GM04504 (cell line): ENCODE data around the gene PTH1R.
"Not testable (repeated sequence)": the region's sequence is repeated elsewhere in the genome, so short reads cannot be mapped to it uniquely, and the experiment has no call there.

Source experiments
- DNase-seq: peaks from one replicate; pipeline ENCODE4 v3.0.0-alpha.2; 2012; ENCODE audit warnings: low read depth

Gene PTH1R

DNA sequence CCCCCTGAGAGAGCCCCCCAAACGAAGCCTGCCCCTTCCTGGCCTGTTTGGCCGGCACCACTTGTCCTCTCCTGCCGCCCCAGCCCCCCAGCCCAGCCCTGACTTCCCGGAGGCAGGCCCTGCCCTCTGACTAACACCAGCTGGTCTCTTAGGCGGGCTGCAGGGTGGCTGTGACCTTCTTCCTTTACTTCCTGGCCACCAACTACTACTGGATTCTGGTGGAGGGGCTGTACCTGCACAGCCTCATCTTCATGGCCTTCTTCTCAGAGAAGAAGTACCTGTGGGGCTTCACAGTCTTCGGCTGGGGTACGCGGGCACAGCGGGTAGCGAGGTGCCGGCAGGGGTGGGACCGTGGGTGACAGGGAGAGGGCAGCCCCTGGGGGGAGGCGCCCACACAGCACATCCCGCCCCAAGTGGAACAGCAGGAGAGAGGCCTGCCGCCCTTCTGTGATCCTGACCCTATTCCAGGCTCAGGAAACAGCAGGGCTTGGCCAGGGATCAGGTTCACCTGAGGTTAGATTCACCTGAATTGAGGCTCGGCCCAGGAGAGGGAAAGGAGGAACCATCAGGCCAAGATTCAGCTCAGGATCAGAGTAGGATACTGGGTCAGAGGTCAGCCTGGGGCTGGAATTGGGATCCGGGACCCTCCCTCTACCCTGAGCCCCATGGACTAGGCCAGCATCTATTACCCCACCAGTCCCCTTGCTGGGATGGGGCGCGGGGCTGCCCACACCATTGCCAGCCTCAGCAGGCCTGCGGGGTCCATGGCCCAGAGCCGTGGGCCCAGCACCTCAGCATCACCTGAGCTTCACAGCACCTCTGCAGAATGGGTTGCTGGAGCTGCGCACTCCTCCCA, 21.9 kb downstream of the PTH1R start:
- DNase-seq = no peak

DNA sequence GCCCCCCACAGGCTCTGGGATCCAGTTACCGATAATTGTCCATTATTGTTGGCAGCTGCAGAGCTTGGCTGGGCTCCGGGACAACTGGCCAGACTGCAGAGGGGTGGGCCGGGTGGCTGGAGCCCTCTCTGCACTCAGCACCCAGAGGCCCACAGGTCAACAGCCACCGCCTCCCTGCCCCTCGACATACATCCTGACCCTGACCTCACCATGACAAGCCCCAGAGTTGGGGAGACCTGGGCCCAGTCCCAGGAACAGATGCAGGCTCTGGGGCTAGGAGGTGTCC, 22.4 kb downstream of the PTH1R start:
- no peak for DNase-seq

DNA sequence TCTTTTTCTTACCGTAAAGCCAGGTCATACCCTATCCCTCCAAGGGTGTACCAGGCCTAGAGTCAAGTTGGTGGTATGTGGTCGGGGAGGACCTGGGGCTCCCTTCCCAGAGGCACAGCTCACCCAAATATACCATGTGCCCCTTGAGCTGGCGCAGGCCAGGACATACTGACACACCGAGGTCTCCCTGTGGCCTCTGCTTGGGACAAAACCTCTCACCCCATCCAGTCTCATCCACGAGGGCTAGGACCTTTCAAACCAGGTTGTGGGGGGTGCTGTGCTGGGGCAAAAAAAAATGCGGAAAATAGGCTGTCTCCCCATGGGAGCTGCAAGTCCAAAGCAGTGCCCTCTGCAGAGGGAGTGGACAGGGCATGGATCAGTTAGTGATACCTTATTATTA, 22.8 kb downstream of the PTH1R start:
- DNase-seq = no peak

DNA sequence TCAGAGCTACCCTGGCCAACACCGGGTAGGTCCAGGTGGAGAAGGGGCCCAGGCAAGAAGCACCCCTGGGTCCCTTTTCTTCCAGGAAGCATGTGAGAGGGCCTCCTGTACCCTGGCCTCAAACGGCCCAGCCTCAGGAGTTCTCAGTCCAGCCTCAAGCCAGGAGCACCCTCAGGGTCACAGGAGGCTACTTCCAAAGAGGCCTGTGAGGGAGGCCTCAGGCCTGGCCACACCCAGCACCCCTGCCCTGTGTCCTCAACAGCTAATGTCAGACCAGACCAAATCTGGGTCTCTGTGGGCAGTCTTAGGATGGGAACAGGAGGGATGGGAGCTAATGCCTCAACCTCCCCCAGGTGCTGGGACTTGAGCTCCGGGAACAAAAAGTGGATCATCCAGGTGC, 23.5 kb downstream of the PTH1R start:
- no peak for DNase-seq

DNA sequence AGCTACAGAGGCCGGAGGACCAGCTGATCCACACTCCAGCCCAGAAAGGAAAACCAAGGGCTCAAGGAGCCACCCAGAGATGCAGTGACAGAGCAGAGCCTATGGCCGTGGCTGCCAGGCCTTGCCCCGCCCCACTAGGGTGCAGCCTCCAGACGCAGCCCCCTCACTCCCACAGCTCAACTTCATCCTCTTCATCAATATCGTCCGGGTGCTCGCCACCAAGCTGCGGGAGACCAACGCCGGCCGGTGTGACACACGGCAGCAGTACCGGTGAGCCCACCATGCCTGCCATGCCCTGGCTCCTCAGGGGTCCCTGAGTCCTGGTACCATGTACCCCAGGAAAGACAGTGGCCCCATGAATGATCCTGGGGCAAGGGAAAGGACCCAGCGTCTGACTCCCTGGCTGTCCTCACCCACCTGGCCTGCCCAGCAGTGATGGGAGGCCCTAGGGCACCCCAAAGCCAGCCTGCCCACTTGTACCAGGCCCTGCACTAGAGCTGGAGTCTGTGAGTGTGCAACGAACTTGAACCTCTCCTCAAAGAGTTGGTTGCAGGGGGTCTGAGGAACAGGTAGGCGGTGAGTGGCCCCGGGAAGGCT, 24.2 kb downstream of the PTH1R start:
- DNase-seq = no peak

DNA sequence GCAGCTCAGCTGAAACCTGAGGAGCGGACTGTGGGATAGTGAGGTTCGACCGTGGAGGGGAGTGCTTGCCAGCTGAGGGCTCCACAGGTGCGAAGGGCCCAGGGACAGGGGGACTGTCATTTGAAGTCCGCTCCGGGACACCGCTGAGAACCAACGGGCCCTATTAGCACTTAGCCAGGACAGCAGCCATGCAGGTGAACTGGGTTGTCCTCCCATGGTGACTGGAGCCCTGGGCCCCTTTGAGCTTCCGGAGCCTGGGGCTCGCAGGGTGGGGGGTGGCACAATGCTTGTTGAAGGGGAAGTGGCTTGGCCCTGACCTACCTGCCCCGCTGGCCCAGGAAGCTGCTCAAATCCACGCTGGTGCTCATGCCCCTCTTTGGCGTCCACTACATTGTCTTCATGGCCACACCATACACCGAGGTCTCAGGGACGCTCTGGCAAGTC, 24.7 kb downstream of the PTH1R start:
- no peak for DNase-seq

DNA sequence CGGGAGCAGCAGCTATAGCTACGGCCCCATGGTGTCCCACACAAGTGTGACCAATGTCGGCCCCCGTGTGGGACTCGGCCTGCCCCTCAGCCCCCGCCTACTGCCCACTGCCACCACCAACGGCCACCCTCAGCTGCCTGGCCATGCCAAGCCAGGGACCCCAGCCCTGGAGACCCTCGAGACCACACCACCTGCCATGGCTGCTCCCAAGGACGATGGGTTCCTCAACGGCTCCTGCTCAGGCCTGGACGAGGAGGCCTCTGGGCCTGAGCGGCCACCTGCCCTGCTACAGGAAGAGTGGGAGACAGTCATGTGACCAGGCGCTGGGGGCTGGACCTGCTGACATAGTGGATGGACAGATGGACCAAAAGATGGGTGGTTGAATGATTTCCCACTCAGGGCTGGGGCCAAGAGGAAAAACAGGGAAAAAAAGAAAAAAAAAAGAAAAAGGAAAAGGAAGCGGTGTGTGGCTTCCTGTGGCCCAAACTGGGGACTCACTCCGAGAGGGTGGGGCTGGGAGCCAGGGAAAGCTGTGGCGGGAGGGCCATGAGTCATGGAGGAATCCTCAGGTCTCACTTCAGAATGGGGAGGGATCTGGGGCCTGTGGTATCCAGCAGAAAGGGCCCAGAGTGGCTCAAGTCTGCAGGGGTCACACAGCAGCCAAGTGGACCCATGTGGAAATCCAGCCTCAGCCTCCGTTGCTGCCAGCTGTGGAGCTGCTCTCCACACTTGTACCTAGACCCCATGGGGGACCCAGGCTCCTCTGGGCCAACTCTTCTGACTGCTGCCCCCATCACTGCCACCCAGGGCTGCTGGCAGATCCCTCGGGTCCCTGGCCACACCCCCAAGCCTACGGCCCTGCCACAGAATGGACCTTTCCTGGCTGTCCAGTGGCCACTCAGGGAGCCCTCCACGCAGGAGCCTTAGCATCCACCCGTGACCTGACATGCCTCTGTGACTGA, 26.1 kb downstream of the PTH1R start:
- no peak for DNase-seq

DNA sequence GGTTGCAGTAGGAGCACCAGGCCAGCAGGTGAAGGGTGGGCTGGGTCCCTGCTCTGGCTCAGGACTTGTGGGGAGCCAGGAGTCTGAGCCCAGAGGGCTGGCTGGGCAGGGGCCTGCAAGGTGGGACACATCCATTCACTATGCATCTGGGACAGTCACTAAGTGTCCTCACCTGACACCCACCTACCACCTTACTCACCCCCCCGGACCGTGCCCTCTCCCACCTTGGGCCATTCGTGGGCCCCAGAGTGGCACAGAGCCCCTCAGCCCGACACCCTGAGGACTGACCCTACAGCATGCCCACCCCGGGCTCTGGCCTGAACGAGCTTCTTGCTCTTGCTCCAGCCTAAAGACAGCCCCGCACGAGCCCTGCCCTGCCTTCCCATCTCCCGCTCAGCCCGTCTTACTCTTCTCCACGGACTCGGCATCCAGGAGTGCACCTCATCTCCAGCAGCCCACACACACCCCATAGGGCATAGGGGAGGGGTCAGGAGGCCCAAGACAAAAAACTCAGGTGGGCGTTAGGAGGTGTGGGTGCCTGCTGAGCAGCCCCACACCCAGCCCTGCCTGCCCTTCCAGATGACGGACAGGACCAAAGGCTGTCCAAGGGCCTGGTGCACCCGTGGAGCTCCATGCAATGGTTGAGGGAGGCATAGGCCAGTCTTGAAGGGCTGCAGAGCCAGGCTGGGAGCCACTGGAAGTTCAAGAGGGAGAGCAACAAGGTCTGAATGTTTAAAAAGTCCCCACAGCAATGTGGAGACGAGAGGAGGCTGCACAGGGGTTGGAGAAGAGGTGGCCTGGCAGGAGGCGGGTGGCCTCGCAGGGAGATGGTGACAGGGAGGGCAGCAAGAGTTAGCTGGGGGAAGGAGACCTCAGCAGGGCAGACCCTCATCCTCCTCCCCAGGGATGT, 27.0 kb downstream of the PTH1R start:
- DNase-seq = no peak

DNA sequence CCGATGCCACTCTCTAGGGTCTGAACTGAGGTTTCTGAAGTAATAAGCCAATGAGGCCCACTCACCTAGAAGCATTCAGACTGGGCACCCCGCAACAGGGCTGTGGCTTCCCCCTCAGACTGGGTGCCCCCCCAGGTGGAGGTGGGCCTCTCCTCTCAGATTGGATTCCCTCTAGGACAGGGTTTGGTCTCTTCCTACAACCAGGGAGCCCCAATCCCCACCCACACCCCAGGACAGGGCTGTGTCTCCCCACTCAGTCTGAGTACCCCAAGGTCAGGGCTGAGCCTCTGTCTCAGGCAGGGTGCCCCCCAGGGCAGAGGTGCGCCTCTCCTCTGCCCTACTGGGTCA, 27.7 kb downstream of the PTH1R start:
- no peak for DNase-seq

DNA sequence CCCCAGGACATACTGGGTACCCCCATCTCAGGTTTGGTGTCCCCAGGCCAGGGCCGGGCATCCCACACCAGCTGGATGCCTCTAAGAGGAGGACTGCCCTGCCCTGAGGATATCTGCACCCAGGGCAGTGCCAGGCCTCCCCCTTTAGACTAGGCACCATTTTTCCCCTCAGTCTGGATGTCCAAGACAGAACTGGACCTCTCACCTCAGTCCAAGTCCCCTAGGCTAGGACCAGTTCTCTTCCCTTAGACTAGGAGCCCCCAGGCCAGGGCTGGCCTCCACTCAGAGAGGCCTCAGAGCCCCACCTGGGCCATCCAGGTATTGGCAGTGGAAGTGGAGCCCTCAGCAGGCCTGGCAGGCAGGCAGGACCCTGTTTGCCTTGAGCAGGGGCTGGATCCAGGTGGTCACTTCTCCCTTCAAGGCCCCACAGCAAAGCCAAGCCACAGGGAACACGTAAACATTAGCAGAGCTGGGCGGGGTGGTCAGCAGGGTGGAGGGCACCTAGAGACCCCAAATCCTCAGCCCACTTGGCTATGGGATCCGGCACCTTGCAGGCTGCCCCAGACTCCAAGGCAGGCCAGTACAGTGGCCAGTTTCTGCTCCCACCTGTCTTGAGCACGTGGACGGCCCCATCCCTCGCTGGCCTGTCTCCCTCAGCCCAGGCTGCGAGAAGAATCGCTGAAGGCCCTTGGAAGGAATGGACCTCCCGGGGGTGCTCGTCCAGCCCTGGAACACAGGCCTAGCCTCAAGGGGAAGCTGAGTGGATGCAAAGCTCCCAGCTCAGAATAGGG, 28.3 kb downstream of the PTH1R start:
- DNase-seq = no peak

DNA sequence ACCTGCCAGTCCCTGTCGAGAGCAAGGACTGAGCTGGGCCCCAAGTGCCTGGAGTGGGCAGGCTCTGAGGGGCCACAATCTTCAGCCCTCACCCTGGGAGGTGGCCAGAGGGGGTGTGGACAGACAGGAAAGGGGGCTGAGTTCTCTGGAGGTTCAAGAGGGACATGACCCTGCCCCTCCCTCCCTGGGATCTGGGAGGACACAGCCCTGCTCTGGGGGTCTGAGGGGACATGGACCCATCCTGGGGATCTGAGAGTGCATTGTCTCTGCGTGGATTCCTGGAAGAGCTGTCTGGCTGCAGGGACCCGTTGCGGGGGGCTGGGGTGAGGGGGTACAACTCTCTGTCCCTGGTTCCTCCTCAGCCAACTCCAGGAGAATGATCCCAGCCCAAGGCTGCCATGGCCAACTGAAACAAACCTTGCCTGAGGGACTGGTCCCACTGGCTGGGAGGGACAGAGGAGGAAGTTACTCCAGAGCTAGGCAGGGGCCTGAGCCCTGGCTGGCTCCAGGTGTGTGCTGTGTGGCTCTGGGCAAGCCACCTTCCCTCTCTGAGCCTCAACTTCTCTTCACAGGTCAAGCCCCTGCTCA, 29.0 kb downstream of the PTH1R start:
- no peak for DNase-seq

DNA sequence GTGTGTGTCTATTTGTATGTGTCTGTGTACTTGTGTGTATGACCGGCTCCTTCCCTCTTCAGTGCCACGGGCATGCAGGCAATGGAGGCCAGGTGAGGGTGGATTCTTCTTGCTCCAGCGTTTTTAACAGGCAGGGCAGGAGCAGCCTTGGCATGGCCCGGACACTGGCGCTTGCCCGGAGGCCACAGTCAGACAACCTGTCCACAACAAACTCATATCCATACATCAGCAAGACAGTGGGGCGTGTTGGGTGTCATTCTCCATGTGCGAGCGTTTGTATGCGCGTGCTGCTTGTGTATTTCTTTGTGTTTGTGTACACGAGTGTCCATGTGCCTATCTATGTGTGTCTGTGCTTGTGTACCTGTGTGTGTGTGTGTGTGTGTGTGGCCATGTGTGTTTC, 29.8 kb downstream of the PTH1R start:
- no peak for DNase-seq

DNA sequence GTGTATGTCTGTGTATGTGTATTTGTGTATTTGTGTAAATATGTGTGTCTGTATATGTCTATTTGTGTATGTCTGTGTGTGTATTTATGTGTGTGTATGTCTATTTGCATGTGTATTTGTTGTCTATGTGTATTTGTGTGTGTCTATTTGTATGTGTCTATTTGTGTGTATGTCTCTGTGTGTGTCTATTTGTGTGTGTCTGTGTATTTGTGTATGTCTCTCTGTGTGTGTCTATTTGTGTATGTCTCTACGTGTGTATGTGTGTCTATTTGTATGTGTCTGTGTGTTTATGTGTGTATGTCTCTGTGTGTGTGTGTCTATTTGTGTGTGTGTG, 30.4 kb downstream of the PTH1R start:
- DNase-seq = no peak

DNA sequence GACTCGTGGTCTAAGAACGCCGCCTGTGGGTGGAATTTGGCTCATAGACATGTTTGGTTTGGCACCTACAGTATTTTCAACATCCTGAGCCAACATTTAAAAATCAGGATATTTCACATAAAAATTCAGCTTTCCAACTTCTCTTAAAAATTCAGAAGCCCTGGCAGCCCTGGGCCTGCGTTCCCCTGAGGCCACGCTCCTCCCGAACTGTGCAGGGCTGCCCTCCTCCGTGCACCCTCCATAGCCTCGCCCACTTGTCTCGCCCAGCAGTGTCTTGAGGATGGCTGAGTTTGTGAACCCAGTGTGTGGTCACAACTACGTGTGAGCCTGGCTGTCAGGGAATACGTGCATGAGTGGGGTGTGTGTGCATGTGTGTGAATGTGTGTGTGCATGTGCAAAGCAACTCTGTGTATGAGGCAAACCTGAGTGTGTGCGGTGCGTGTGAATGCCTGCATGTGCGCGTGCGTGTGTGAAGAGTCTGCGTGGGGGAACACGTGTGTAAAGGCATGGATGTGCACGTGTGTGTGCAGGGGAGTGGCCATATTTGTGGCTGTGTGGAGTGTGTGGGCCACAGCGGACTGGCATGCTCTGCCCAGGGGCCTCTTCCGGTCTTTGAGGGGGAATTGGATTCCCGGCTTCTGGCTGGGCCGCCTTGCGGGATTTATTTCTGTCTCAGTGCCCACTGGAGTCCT, 30.9 kb downstream of the PTH1R start:
- DNase-seq = no peak

DNA sequence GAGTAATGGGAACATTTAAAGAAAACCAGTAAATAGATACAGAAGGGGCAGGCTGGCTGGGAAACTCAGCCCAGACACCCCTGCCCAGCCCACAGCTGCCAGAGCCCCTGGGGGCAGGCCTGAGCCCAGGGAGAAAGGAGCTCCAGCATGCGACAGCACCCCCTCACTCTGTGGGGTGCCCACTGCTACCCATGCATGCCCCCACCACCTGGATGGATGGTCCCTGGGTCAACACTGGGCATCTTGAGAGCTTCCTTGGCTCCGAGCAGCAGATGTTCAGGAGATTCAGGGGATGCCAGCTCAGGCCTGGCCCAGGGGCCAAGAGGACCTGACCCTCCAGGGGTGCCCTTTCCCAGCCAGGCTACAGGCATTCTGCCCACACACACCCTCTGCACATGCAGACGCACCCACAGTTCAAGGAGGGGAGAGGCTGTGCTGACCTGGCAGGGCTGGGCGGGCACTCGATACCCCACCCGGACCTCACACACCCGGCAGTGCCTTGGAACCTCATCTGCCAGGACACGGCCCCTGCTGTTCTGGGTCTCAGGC, 31.5 kb downstream of the PTH1R start:
- no peak for DNase-seq

DNA sequence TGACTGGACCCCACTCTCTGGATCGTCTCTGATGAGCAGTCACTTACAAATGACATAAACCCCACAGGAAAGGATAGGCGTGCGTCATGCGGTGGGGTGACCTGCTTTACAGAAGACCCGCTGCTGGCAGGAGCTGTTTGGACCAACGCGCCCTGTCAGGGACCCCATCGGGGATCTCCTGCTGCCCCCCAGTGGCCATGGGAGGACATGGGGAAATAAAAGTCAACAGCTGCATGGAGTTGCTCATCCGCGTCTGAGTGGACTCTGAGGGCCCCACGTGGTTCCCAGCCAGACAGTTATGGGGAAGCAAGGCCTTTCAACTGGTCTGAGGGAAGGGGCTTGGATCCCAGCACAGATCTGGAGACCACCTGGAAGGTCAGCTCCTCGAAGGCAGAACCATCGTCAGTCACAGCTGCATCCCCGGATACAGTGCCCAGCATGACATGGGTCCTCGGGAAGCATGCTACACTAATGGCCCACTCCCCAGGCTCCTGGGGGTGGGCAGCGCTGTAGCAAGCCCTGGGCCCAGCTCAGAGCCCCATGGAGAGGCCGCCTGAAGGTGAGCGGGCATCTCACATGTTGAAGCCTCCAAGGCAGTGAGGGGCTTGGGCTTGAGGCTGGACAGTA, 32.1 kb downstream of the PTH1R start:
- peak; percentile 67 for DNase-seq

DNA sequence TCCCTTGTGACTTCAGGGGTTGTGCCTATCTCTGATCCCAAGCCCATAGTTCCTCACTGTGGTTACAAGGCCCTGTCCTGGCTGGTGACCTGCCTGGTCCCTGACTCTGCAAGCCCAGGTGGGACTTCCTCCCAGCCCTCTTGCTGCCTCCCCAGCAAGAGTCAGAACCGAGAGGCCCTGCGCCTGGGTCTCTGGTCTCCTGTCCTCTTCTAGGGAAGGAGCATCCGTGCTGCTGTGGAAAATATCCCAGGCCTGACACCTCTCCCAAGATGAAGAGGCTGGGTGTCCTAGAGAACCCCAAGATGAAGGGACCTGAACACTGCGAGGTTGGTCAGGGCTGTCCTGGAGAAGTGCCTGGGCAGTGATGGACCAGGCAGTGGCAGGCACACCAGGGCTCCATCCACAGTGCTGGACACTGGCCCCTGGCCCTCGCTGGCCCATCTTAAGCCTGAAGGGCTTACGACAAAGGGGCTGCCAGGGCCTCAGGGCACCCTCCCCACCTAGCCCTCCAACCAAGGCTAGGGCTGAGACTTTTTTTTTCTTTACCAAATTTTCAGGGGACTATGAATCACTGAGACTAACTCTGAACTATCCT, 32.7 kb downstream of the PTH1R start:
- DNase-seq = no peak

DNA sequence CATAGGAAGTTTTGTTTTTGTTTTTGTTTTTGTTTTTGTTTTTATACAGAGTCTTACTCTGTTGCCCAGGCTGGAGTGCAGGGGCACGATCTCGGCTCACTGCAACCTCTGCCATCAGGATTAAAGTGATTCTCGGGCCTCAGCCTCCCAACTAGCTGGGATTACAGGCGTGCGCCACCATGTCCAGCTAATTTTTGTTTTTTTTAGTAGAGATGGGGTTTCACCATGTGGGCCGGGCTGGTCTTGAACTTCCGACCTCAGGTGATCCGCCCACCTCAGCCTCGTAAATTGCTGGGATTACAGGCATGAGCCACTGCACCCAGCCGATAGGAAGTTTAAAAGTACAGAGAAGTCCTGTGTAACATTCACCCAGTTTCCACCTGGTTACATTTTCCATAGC, 33.4 kb downstream of the PTH1R start:
- DNase-seq = not testable (repeated sequence)

DNA sequence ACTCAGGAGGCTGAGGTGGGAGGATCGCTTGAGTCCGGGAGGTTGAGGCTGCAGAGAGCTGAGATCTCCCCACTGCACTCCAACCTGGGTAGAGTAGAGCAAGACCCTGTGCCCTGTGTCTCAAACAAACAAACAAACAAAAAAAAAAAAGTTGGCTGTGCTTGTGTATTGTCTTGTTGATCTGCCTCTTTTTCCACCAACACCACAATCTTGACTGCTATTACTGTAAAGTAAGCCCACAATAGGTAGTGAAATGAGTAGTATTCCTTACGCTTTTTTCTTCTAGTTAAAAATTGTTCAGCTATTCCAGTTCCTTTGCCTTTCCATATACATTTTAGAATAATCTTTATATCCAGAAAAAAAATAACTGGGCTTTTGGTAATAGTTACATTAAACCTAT, 35.5 kb downstream of the PTH1R start:
- DNase-seq = no peak
